Smooth muscle cell (in vitro differentiated cells): ENCODE measurements around the gene CDON. TPM values are rescaled to one million over a fixed set of nuclear protein-coding genes. Genes with fewer than 3 reads are reported as not detected.

Experiments used
- DNase-seq: peaks from one replicate; lab custom pipeline; 2025; ENCODE audit not compliant: unreplicated experiment; lab: John Stamatoyannopoulos, UW
- H2AFZ ChIP-seq: fragments of 200-600 bp; sonication (generic); 2 replicates; pipeline ENCODE4 v1.6.0; 2016; ENCODE audit warnings: antibody characterized with exemption, low read depth, mild to moderate bottlenecking
- H3F3A ChIP-seq: fragments of 200-600 bp; sonication (generic); 2 replicates; pipeline ENCODE4 v1.6.0; 2017; ENCODE audit warnings: antibody characterized with exemption, low read depth
- H3K27ac ChIP-seq: fragments of 200-600 bp; sonication (generic); 2 replicates; pipeline ENCODE4 v1.5.1; 2016; ENCODE audit warnings: low read depth, mild to moderate bottlenecking
- H3K27me3 ChIP-seq: fragments of 200-600 bp; sonication (generic); 2 replicates; pipeline ENCODE4 v1.6.1; 2016; ENCODE audit warnings: low read depth, mild to moderate bottlenecking
- H3K36me3 ChIP-seq: fragments of 200-600 bp; sonication (generic); 2 replicates; pipeline ENCODE4 v1.5.1; 2016; ENCODE audit warnings: low read depth
- H3K4me1 ChIP-seq: fragments of 200-600 bp; sonication (generic); 2 replicates; pipeline ENCODE4 v1.5.1; 2016; ENCODE audit warnings: low read depth
- H3K4me2 ChIP-seq: fragments of 200-600 bp; sonication (generic); 2 replicates; pipeline ENCODE4 v1.6.0; 2016; ENCODE audit warnings: mild to moderate bottlenecking
- H3K4me3 ChIP-seq: fragments of 200-600 bp; sonication (generic); 2 replicates; pipeline ENCODE4 v1.5.1; 2016; ENCODE audit warnings: mild to moderate bottlenecking
- H3K79me2 ChIP-seq: fragments of 200-600 bp; sonication (generic); 2 replicates; pipeline ENCODE4 v1.6.0; 2016; ENCODE audit warnings: low read depth, mild to moderate bottlenecking
- H3K9ac ChIP-seq: fragments of 200-600 bp; sonication (generic); 2 replicates; pipeline ENCODE4 v1.6.0; 2016; ENCODE audit warnings: low read depth
- H3K9me3 ChIP-seq: fragments of 200-600 bp; sonication (generic); replicated peaks from 2 replicates; pipeline ENCODE4 v1.5.1; 2016; ENCODE audit warnings: low read depth
- H4K20me1 ChIP-seq: fragments of 200-600 bp; sonication (generic); 2 replicates; pipeline ENCODE4 v1.6.0; 2016; ENCODE audit warnings: low read depth
- CTCF ChIP-seq: fragments of 200-600 bp; sonication (generic); IDR thresholded peaks from 2 replicates; pipeline ENCODE4 v1.5.1; 2017; ENCODE audit warnings: borderline replicate concordance, mild to moderate bottlenecking, antibody characterized with exemption; ENCODE audit not compliant: insufficient read depth, poor library complexity, severe bottlenecking
- WGBS: methylation state at CpG from one replicate; pipeline ENCODE4 v1.1.7; 2016; ENCODE audit warnings: low lambda C conversion rate; 5-methylcytosine and 5-hydroxymethylcytosine counted together
- polyA plus RNA-seq: library from polyadenylated mRNA; unstranded; fragments of >200 nt; fragmentation: Nextera tagmentation; extraction: Ambion mirVana; gene quantifications from 2 replicates; pipeline ENCODE4 v1.2.1, GENCODE V29; 2016
- total RNA-seq: library from RNA; depleted of rRNA; stranded (reverse); fragments of >200 nt; gene quantifications from 2 replicates; pipeline ENCODE4 v1.2.3, GENCODE V29; 2014

CDON gene
- total and polyA plus RNA-seq, 2 experiments from 2014 or later, result 1.6 to 14.8 TPM

- WGBS, result 79% methylated on average over 5 of the region's 5 CpGs
- H3K4me1 ChIP-seq, result peaks cover 17% of the 10 kb centered on the region
Measured at GRCh38 chr11:126034933-126035425, 27.7 kb downstream of the CDON start.

GRCh38 chr11:126034039-126034932, 28.4 kb downstream of the CDON start:
- H4K20me1 ChIP-seq, result no peaks in the 10 kb centered on the region
- peaks cover 17% of the 10 kb centered on the region for H3K4me1 ChIP-seq
- H3F3A ChIP-seq, result no peaks in the 10 kb centered on the region
- 69% methylated on average over 10 of the region's 10 CpGs for WGBS
- no peak for TF ChIP-seq CTCF
- no peak overlapping the region for H3K27ac ChIP-seq
- H3K36me3 ChIP-seq, result no peaks in the 10 kb centered on the region
- no peaks in the 10 kb centered on the region for H3K9me3 ChIP-seq
- peaks cover 6% of the 10 kb centered on the region for H3K79me2 ChIP-seq
- H3K27me3 ChIP-seq, result no peaks in the 10 kb centered on the region
- H3K4me2 ChIP-seq, result no peak overlapping the region
- H2AFZ ChIP-seq, result no peak overlapping the region
- DNase-seq, result no peak
- H3K9ac ChIP-seq, result no peak overlapping the region
- H3K4me3 ChIP-seq, result no peak overlapping the region

More at GRCh38 chr11:126034933-126035425, 27.7 kb downstream of the CDON start:
- DNase-seq, result no peak
- H2AFZ ChIP-seq, result no peak overlapping the region
- peaks cover 6% of the 10 kb centered on the region for H3K79me2 ChIP-seq
- H3F3A ChIP-seq, result no peaks in the 10 kb centered on the region
- no peak overlapping the region for H3K27ac ChIP-seq
- no peak overlapping the region for H3K4me2 ChIP-seq
- no peak overlapping the region for H3K9ac ChIP-seq
- H3K36me3 ChIP-seq, result no peaks in the 10 kb centered on the region
- no peaks in the 10 kb centered on the region for H3K27me3 ChIP-seq
- no peak overlapping the region for H3K4me3 ChIP-seq
- H3K9me3 ChIP-seq, result no peaks in the 10 kb centered on the region
- H4K20me1 ChIP-seq, result no peaks in the 10 kb centered on the region
- TF ChIP-seq CTCF, result no peak

- Histone ChIP-seq H2AFZ (no peak overlapping the region), H3K9ac (no peak overlapping the region), H3K4me2 (no peak overlapping the region), H3K4me3 (no peak overlapping the region), H3K4me1 (peaks cover 17% of the 10 kb centered on the region), H3K36me3 (no peaks in the 10 kb centered on the region), H3F3A (no peaks in the 10 kb centered on the region), H3K27me3 (no peaks in the 10 kb centered on the region), H3K27ac (no peak overlapping the region), H3K79me2 (peaks cover 6% of the 10 kb centered on the region), H3K9me3 (no peaks in the 10 kb centered on the region), H4K20me1 (no peaks in the 10 kb centered on the region)
- no peak for DNase-seq
- TF ChIP-seq CTCF, result no peak
- 95% methylated on average over 7 of the region's 7 CpGs for WGBS
Measured at GRCh38 chr11:126032375-126032774, 30.3 kb downstream of the CDON start.

- peaks cover 6% of the 10 kb centered on the region for H3K79me2 ChIP-seq
- TF ChIP-seq CTCF, result no peak
- H3K4me2 ChIP-seq, result no peak overlapping the region
- 85% methylated on average over 2 of the region's 2 CpGs for WGBS
- no peak overlapping the region for H3K9ac ChIP-seq
- H4K20me1 ChIP-seq, result no peaks in the 10 kb centered on the region
- no peaks in the 10 kb centered on the region for H3K9me3 ChIP-seq
- no peak overlapping the region for H3K27ac ChIP-seq
- no peak overlapping the region for H3K4me3 ChIP-seq
- H3K36me3 ChIP-seq, result no peaks in the 10 kb centered on the region
- no peak overlapping the region for H2AFZ ChIP-seq
- no peak for DNase-seq
- peaks cover 15% of the 10 kb centered on the region for H3K4me1 ChIP-seq
- H3F3A ChIP-seq, result no peaks in the 10 kb centered on the region
- no peaks in the 10 kb centered on the region for H3K27me3 ChIP-seq
Measured at GRCh38 chr11:126029805-126030204, 32.9 kb downstream of the CDON start.
